ENCODE measurements around the gene REPIN1. TPM values are rescaled to one million over a fixed set of nuclear protein-coding genes. Genes with fewer than 3 reads are reported as not detected.

Gene REPIN1
- total and polyA plus RNA-seq, 2 donors (not counting 1 experiment from before 2014, with no cell fraction given) = 165 to 190 TPM

- no peaks in the 10 kb centered on the region for H3K27me3 ChIP-seq (replicated peaks in 1 of 4; ENCODE audit: control extremely low read depth in 1 of 4, control insufficient read depth in 3 of 4, insufficient read depth in 4 of 4, low read length in 3 of 4)
- peaks cover 15 to 37% of the 10 kb centered on the region in 2 donors for H3K4me1 ChIP-seq (ENCODE audit: control insufficient read depth in 2 of 2, insufficient read depth in 2 of 2, low read length in 2 of 2)
- WGBS (ENCODE audit: insufficient coverage) = 100% methylated on average over 1 of the region's 4 CpGs
- ChIA-PET POLR2A (interaction anchor here (1.0 kb wide), 1 partner anchor 24 kb away, joined by 3 read pairs; no protein-coding TSS in a partner anchor), CTCF (interaction anchor here (1.0 kb wide), 1 partner anchor 39 kb away, joined by 3 read pairs; no protein-coding TSS in a partner anchor)
- DNase-seq (no peak), ATAC-seq (ENCODE audit: low read depth) (no peak)
- Mint-ChIP-seq H3K27me3 (no peaks in the 10 kb centered on the region), H3K4me3 (peak overlapping the region; percentile 59), H3K27ac (peak overlapping the region; percentile 75), H3K9me3 (ENCODE audit: insufficient read depth) (no peaks in the 10 kb centered on the region), H3K4me1 (peaks cover 36% of the 10 kb centered on the region)
- TF ChIP-seq, protein P1, sequence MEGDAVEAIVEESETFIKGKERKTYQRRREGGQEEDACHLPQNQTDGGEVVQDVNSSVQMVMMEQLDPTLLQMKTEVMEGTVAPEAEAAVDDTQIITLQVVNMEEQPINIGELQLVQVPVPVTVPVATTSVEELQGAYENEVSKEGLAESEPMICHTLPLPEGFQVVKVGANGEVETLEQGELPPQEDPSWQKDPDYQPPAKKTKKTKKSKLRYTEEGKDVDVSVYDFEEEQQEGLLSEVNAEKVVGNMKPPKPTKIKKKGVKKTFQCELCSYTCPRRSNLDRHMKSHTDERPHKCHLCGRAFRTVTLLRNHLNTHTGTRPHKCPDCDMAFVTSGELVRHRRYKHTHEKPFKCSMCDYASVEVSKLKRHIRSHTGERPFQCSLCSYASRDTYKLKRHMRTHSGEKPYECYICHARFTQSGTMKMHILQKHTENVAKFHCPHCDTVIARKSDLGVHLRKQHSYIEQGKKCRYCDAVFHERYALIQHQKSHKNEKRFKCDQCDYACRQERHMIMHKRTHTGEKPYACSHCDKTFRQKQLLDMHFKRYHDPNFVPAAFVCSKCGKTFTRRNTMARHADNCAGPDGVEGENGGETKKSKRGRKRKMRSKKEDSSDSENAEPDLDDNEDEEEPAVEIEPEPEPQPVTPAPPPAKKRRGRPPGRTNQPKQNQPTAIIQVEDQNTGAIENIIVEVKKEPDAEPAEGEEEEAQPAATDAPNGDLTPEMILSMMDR (IDR thresholded peaks at IDR 0.05) = no peak
- TF ChIP-seq EZH2 (IDR thresholded peaks at IDR 0.05; ENCODE audit: borderline replicate concordance, insufficient read depth, low read depth, low read length, poor library complexity, severe bottlenecking) = no peak
- H3K4me2 ChIP-seq (replicated peaks; ENCODE audit: low read depth, low read length, poor library complexity, severe bottlenecking) = no peak overlapping the region
- no peak overlapping the region for H3K4me3 ChIP-seq (ENCODE audit: control extremely low read depth in 1 of 5, extremely low read depth in 1 of 5, insufficient read depth in 1 of 5, low read depth in 2 of 5, low read length in 4 of 5)
- intact Hi-C loops (cut with micrococcal nuclease) = no loop called here
- H4K20me1 ChIP-seq (ENCODE audit: control insufficient read depth, insufficient read depth, low read length, poor library complexity, severe bottlenecking) = peaks cover 6% of the 10 kb centered on the region
- H3K79me2 ChIP-seq (ENCODE audit: control insufficient read depth, insufficient read depth, low read length) = peaks cover 28% of the 10 kb centered on the region
- H2AFZ ChIP-seq (ENCODE audit: insufficient read depth, low read depth, low read length, poor library complexity, severe bottlenecking) = no peak overlapping the region
- H3K9me3 ChIP-seq (ENCODE audit: control extremely low read depth in 1 of 3, control insufficient read depth in 2 of 3, insufficient read depth in 1 of 3, low read length in 2 of 3) = peaks cover 0 to 3% (median 0%) of the 10 kb centered on the region in 3 donors
- H3K36me3 ChIP-seq (replicated peaks in 1 of 2; ENCODE audit: control extremely low read depth in 1 of 2, control insufficient read depth in 1 of 2, extremely low read depth in 1 of 2, insufficient read depth in 2 of 2, low read length in 1 of 2) = no peaks in the 10 kb centered on the region
- no peak overlapping the region for H3K27ac ChIP-seq (ENCODE audit: low read length in 2 of 2)
- H3K9ac ChIP-seq (ENCODE audit: low read length) = no peak overlapping the region
These were observed 14.2 kb downstream of the REPIN1 start for GRCh38 chr7:150382844-150383225.

GRCh38 chr7:150383710-150384397 lies 15.2 kb downstream of the REPIN1 start:
- ATAC-seq (ENCODE audit: low read depth) = no peak
- no peak overlapping the region for H3K4me3 ChIP-seq (ENCODE audit: control extremely low read depth in 1 of 5, extremely low read depth in 1 of 5, insufficient read depth in 1 of 5, low read depth in 2 of 5, low read length in 4 of 5)
- H2AFZ ChIP-seq (ENCODE audit: insufficient read depth, low read depth, low read length, poor library complexity, severe bottlenecking) = no peak overlapping the region
- Mint-ChIP-seq H3K4me3 (no peak overlapping the region), H3K4me1 (peaks cover 31% of the 10 kb centered on the region), H3K9me3 (ENCODE audit: insufficient read depth) (no peaks in the 10 kb centered on the region), H3K27ac (no peak overlapping the region), H3K27me3 (no peaks in the 10 kb centered on the region)
- H3K4me1 ChIP-seq (ENCODE audit: control insufficient read depth in 2 of 2, insufficient read depth in 2 of 2, low read length in 2 of 2) = peaks cover 8 to 28% of the 10 kb centered on the region in 2 donors
- no peak for TF ChIP-seq EZH2 (IDR thresholded peaks at IDR 0.05; ENCODE audit: borderline replicate concordance, insufficient read depth, low read depth, low read length, poor library complexity, severe bottlenecking)
- TF ChIP-seq, protein P1 (IDR thresholded peaks at IDR 0.05) = no peak
- peaks cover 28% of the 10 kb centered on the region for H3K79me2 ChIP-seq (ENCODE audit: control insufficient read depth, insufficient read depth, low read length)
- H3K9me3 ChIP-seq (ENCODE audit: control extremely low read depth in 1 of 3, control insufficient read depth in 2 of 3, insufficient read depth in 1 of 3, low read length in 2 of 3) = peaks cover 0 to 3% (median 0%) of the 10 kb centered on the region in 3 donors
- 93% methylated on average over 20 of the region's 22 CpGs for WGBS (ENCODE audit: insufficient coverage)
- intact Hi-C loops (cut with micrococcal nuclease) = no loop called here
- ChIA-PET POLR2A (interaction anchor here (1.0 kb wide), 1 partner anchor 23 kb away, joined by 3 read pairs; no protein-coding TSS in a partner anchor), CTCF (interaction anchor here (0.6 kb wide), 1 partner anchor 17 kb away, joined by 3 read pairs; no protein-coding TSS in a partner anchor)
- H4K20me1 ChIP-seq (ENCODE audit: control insufficient read depth, insufficient read depth, low read length, poor library complexity, severe bottlenecking) = peaks cover 6% of the 10 kb centered on the region
- no peak overlapping the region for H3K27ac ChIP-seq (ENCODE audit: low read length in 2 of 2)
- no peaks in the 10 kb centered on the region for H3K27me3 ChIP-seq (replicated peaks in 1 of 4; ENCODE audit: control extremely low read depth in 1 of 4, control insufficient read depth in 3 of 4, insufficient read depth in 4 of 4, low read length in 3 of 4)
- H3K4me2 ChIP-seq (replicated peaks; ENCODE audit: low read depth, low read length, poor library complexity, severe bottlenecking) = no peak overlapping the region
- no peaks in the 10 kb centered on the region for H3K36me3 ChIP-seq (replicated peaks in 1 of 2; ENCODE audit: control extremely low read depth in 1 of 2, control insufficient read depth in 1 of 2, extremely low read depth in 1 of 2, insufficient read depth in 2 of 2, low read length in 1 of 2)
- no peak overlapping the region for H3K9ac ChIP-seq (ENCODE audit: low read length)
- no peak for DNase-seq
